Central memory CD4-positive, alpha-beta T cell (primary cell): ENCODE results near the gene HINFP.
"Not testable (repeated sequence)": the region's sequence is repeated elsewhere in the genome, so short reads cannot be mapped to it uniquely, and the experiment has no call there.

ENCODE experiments used
- DNase-seq: peaks from one replicate; pipeline ENCODE4 v3.0.0; 2022

Gene HINFP

DNA sequence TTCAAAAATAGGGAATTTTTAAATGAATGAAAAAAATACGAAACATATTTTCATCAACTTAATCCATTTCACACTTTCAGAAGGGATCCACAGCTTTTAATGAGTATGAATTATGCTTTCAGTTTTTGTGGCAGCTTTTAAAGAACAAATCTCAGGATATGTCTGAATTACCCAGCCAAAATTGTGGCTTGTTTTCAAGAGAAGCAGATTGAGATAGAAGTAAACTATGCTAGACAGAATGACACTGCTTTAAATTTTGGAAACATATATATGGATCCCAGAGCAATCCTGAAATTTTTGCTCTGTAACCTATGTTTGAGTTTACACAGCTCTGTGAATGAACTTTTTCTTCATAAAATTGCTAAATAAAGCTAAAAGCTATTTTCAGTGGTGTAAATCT lies 2.4 kb upstream of the HINFP start:
- DNase-seq: no peak

DNA sequence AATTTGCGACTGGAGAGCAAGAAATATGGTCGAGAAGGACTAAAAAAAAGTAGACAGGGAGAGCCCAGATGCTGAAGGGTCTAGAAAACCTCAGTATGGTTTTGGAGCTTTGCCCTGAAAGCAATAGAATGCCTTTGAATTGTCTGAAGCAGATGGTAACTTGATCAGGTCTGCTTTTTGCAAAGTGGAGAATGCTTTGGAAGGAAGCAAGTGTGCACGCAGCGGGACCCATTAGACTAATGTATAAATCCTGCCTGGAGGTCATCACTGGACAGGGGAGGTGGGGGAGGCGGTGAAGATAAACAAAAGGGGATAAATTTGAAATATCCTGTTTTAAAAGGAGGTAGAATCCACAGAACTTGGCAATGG lies 757 bp upstream of the HINFP start:
- DNase-seq: no peak

DNA sequence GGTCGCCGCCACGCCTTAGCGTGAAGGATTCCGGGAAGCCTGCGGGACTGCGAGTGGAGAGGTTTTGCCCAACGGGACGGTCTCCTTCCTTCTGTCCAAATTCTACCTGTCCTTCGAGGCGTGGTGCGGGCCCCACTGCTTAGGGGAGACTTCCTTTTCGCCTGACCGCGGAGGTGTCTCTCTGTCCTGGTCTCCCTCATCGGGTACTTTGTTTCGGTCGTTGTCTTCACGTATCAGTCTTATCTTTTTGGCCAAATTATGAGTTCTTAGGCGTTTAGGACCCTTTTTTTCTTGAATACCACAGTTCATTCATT lies 388 bp downstream of the HINFP start:
- DNase-seq: no peak

DNA sequence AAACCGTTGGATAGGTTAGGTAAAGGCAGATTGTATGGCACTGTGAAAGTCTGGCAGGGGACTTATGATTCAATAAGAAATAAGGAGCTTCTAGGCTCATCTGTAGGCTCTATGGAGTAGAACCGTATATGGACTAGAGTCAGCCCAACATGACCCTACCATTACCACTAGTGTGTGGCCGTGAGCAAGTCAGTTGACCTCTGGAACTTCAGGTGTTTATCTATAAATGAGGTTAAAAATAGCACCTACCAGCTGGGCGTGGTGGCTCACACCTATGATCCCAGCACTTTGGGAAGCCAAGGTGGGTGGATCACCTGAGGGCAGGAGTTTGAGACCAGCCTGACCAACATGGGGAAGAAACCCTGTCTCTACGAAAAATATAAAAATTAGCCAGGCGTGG lies 4.4 kb downstream of the HINFP start:
- no peak for DNase-seq

DNA sequence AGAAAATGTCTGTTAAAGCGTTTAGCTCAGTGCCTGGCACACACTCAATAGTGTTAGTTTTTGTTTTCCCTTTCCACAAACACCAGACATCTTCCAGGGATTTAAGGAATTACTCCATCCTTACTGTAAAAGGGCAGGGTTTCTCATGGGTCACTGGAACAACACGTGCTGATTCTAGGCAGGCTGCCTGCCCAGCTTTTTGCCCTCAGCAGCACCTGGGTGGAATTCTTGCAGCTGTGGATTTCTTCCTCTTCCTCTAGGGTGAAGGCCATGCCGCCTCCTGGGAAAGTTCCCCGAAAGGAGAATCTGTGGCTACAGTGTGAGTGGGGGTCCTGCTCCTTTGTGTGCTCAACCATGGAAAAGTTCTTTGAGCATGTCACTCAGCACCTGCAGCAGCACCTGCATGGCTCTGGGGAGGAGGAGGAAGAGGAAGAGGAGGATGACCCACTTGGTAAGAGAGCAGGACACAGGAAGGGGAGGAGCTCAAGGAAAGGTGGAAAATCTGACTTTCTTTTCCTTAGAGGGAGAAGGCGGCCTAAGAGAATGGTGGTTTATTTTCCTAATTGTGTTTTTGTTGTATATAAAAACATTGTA lies 5.4 kb downstream of the HINFP start:
- no peak for DNase-seq

DNA sequence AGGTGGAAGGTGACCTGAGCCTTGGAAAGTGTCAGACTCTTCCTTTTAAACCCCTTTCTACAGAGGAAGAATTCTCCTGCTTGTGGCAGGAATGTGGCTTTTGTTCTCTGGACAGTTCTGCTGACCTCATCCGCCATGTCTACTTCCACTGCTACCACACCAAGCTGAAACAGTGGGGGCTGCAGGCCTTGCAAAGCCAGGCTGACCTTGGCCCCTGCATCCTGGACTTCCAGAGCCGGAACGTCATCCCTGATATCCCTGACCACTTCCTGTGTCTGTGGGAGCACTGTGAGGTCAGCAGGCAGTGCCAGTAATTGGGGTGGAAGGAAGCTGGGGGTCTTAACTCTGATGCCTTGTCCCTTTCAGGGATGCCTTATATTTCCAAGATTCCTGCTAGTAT lies 9.3 kb downstream of the HINFP start:
- no peak for DNase-seq

DNA sequence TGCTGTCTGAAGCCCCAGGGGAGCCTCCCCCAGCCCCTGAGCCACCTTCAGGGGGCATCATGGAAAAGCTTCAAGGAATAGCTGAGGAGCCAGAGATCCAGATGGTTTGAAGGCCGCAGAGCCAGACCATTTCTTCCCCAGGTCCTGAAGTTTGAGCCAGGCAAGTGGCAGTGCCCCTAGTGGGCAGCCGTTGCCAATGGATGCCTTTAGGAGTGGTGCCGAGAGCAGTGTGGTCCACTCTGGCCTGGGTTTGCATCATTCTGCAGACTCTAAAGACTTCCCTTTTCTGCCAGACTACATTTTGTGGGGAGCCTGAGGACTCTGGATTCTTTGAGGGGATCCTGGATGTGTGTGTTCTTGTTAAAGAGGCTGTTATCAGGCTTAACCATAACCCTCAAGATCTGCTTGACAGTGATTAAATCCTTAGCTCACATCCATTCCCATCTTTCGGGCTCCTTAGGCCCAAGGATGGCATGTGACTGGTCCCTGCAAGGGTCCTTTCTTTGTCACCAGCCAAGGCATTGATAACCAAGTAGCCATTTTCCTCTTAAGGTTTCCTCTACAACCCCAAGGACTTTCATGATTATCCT lies 13.1 kb downstream of the HINFP start:
- no peak for DNase-seq

DNA sequence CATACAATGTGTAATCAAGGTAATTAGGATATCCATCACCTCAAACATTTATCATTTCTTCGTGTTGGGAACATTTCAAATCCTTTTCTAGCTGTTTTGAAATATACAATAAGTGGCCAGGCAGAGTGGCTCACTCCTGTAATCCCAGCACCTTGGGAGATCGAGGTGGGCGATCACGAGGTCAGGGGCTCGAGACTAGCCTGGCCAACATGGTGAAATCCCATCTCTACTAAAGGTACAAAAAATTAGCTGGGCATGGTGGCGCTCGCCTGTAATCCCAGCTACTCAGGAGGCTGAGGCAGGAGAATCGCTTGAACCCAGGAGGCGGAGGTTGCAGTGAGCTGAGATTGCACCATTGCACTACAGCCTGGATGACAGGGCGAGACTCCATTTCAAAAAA lies 17.9 kb downstream of the HINFP start:
- DNase-seq: not testable (repeated sequence)

DNA sequence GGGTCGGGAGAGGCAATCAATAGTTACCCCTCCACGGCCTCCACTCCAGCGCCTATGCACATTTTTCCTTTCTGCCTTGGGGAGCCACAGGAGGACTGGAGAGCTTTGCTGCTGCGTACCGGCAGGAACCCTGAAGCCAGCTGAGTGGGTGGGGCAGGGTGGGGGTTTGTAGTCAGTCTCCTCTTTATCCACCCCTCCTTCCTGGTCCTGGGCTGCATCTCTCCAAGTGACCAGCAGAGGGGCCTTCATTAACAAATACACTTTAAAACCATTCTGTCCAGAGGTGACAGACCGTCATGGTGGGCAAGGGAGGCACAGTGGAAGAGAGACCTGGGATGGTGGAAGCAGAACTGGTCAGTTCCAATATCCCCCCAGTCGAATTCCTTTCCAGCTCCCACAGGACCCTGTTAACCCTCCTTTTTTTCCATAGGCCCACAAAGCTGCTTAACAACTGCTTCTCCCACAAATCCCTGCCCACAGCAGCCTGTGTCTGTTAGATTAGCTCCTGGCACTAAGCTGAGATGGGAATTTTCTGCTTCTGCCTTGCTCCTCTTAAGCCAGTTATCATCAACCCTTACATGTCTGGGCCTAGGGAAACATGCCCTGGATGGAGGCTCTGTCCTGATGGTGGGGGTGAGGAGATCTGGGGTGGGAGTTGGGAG lies 23.6 kb downstream of the HINFP start:
- DNase-seq: no peak

DNA sequence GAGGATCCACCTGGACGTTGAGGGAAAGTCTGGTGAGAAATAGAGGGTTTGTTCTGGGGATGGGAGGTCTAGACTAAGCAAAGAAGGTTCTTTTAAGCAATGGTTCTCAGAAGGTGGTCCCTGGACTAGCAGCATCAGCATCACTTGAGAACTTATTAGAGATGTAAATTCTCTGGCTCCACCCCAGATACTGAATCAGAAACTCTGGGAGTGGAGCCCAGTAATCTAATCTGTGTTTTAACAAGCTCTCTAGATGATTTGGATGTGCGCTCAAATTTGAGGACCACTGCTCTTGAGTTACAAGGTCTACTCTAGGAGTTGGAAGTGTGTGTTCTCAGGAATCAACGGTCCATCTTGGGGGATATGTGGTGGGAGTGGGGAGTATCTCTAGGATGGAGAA lies 24.2 kb downstream of the HINFP start:
- DNase-seq: no peak

DNA sequence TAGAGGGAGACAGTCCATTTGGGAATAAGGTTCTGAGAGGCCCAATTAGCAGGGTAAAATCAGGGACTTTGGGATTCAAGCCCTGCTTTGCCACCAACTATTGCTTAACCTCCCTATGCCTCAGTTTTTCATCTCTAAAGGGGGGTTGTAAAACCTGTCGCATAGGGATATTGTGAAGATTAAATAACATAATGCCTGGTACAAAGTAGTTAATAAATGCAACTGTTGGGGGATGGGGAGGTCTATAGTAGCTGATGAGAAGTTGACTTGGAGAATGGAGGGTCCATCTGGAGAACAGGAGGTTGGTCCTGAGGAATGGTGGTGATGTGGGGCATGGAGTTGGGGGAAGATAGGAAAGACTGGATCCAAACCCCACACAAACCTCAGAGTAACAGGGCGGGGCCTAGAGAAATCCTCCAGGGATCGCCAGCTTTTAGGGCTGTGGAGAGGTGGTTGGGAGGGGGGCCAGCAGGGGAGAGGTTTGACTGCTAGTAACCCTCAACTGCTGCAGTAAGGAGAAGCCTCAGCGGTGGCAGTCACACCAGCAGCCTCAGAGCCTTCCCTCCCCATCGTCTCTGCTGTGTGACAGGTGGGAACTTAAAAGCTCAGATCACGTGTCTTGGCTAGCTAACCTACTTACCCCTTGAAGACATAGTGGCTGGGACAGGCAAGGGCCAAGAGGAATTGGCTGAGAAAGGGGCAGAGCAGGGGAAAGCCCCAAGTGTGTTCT lies 26.4 kb downstream of the HINFP start:
- DNase-seq: no peak

DNA sequence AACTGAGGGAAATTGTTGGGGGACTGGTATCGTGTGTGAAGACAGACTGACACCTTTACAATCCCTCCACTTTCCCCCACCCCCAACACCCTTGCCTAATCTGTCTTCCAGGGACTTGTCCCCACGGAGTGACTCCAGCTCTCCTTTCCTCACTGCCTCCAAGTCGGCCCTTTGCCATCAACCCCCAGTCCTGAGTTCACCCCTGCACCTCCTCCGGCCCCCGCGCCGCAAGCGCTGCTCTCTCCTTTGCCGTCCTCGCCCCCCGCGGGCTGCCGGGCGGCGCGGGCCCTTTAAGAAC lies 27.3 kb downstream of the HINFP start:
- DNase-seq: no peak

DNA sequence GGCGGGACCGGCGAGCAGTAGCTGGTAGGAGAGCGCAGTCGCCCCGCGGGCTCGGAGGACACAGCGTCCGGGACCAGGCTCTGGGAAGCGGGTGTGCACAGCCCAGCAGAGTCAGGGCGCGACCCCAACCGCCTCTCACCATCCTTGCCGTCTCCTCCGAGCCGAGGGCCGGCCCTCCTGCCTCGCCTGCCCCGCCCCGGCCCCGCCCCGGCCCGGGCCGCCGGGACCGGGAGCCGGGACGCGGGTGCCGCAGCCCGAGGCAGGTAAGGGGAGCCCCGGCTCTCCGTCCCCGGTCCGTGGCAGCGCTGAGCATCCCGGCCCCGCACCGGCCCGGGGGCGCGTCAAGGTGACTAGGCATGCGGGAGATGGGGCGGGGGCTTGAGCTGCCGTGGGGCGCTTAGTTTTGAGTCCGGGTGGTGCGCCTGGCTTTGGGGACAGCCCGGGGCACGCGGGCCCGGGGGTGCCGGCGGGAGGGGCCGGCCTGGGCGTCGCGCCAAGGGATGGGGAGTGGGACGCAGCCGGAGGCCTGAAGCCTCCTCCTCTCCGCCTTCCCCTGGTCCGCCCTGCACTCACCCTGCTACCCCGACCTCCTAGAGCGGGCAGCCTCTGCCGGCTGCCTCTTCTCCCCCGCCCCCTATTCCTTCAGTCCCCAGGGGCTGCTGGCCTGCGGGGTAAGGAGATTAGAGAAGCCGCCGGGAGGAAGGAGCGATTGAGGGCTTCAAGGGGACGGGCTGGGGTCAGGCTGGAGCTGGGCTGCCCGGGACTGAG lies 27.8 kb downstream of the HINFP start, which contains the start of gene ABCG4:
Gene ABCG4 (plus strand): TSS at position 35 of the 768 bp plus-strand sequence. CDS start 914 bp downstream, outside the sequence.
- DNase-seq: peak; percentile 5

DNA sequence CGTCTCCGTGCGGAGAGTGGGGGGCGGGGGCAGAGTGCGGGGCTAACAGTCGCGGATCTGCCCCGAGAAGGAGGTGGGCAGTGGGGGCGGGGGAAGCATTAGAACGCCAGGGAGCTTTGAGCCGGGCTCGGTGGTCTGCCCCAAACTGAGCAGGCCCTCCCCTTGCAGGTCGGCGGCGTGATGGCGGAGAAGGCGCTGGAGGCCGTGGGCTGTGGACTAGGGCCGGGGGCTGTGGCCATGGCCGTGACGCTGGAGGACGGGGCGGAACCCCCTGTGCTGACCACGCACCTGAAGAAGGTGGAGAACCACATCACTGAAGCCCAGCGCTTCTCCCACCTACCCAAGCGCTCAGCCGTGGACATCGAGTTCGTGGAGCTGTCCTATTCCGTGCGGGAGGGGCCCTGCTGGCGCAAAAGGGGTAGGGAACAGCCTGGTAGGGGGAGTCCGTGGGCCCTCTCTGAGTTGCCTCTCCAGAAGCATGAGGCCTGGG lies 28.5 kb downstream of the HINFP start:
- no peak for DNase-seq

DNA sequence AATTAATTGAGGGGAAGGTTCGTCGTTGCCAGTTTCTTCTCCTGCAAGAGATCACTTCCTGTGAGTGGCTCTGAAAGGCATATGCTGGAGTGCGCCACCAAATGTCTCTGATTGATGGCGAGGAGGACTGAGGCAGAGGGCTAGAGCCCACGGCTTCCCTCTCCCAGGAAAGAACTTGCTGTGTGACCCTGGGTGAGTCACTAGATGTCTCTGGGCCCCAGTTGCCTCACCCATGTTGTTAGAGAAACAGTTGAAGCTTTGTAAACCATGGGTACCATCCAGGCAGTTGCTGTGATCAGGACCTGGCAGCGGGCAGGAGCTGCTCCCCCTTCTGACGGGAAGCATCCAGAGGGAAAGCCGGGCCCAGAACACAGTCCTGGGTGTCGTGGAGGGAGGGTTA lies 30.7 kb downstream of the HINFP start:
- no peak for DNase-seq

DNA sequence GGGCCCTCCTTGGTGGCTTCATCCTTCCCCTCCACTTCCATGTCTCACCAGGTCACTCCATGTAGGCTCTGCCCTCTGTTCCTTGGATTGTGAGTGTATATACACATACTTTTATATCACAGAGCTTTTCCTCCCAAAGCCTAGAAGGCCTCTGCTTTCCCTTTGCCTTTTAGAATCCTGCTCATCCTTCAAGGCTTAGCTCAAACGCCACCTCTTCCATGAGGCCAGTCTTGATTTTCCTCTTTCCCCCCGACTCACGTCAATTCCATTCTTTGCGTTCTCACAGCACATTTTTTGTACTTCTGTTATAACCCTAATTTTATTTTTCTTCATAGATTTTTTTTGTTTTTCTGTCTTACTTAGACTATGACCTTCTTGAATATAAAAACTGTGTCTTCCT lies 31.2 kb downstream of the HINFP start:
- DNase-seq: no peak

DNA sequence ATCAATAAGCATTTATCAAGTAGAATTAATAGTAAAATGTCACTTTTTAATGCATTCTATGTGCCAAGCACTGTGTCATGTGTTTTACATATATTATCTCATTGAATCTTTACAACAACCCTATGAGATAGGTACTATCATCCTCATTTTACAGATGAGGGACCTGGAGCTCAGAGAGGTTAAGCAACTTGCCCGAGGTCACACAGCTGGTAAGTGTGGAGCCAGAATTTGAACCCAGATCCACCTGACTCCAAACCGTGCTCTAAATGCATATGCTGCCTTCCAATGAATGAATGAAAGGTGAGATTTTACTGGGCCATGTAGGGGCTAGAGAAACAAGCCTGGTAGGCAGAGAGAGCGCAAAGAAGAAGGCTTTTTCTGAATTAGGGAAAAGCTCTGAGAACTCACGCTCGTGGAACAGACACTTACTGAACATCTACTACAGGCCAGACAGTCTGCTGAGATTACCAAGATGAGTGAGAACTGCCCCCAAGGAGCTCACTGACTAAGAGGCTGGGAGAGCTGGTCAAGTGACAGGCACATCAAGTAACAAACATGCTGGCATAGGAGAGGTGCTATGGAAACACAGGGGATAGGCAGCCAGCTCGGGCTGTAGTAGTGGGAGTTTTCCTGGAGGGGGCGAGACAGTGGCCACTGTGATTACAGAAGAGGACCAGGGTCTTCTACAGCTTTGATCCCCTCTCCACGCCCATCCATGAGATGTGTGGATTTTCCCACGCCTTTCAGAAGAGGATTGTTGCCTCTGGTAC lies 31.9 kb downstream of the HINFP start:
- DNase-seq: no peak

DNA sequence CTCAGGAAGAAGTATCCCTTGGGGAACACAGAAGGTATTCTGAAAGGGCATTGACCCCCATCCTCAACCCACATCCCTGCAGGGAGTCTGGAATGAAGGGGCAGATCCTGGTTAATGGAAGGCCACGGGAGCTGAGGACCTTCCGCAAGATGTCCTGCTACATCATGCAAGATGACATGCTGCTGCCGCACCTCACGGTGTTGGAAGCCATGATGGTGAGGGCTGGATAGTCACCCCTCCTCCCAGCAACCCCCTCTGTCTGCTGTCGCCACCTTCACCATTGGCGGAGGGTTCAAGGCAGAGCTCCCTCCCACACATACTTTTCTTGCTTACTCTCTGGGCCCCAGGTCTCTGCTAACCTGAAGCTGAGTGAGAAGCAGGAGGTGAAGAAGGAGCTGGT lies 32.8 kb downstream of the HINFP start:
- no peak for DNase-seq

DNA sequence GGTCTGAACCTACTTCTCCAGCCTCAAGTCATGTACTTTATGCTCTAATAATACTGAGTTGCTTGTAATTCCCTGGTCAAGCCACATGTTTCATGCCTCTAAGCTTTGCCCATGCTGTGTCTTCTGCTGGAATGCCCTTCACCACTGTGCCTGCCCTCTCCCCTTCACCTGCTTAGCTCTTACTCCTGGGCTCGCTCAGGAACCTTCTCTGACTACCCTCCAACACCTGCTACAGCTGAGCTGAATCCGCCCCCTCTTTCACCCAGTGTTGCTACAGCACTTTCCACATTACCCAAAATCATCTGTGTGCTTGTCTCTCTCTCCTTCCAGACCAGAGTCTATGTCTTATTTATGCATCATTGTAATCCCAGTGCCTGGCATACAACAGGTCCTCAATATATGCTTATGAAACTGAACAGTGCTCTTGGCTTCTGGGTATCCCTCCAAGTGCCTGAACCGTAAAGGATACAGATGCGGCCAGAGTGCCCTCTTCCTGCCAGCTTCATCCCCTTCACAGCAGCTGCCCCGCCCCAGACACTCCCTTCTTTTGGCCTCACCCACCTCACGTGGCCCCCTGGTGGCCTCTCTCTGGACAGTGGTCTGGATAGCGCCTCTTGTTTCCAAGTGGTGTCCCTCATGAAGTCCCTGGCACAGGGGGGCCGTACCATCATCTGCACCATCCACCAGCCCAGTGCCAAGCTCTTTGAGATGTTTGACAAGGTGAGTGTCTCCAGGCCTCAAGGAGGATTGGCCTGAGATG lies 34.5 kb downstream of the HINFP start:
- no peak for DNase-seq

DNA sequence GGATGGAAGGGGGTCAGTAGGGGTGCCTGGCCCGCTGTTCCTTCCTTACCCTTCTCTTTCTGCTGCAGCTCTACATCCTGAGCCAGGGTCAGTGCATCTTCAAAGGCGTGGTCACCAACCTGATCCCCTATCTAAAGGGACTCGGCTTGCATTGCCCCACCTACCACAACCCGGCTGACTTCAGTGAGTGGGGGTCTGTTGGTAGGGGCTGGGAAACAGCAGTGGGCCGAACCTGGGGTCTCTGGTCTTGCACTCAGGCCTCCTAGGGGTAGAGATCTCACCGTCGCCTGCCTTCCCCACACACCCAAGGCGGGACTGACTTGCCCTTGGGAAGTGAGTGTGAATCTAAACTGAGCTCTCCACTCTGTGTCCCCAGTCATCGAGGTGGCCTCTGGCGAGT lies 35.1 kb downstream of the HINFP start:
- DNase-seq: no peak

DNA sequence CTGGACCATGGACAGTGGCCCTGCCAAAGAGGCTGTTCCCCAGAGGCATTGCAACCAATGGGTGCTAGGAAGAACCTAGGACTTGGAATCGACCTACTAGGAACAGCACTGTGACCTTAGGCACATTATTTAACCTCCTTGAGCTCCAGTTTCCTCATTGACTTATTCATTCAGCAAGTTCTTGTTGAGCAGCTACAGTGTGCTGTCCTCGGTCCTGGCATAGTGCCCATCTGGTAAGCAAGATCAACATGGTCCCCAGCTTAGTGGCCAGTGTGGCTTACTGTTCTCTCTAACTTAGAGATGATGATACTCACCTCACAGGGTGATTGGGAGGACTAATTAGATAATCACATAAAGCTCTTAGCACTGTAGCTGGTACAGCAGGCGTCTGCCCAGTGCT lies 35.7 kb downstream of the HINFP start:
- DNase-seq: no peak

DNA sequence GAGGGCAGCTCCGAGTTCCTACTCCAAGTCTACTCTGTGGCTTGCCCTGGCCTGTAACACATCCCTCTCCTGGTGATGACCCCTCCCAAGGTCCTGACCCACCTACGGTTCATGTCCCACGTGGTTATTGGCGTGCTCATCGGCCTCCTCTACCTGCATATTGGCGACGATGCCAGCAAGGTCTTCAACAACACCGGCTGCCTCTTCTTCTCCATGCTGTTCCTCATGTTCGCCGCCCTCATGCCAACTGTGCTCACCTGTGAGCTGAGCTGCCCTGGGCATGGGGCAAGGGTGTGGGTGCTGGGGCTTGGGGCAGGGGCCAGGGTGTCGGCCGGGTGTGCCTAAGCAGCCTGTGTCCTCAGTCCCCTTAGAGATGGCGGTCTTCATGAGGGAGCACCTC lies 37.1 kb downstream of the HINFP start:
- no peak for DNase-seq
